Measurements from ENCODE around the gene PTPRD. TPM values are rescaled to one million over a fixed set of nuclear protein-coding genes. Genes with fewer than 3 reads are reported as not detected.

The PTPRD gene
- total RNA-seq, 4 donors from 2014 or later: 0.78 to 11.7 (median 1.6) TPM

DNA sequence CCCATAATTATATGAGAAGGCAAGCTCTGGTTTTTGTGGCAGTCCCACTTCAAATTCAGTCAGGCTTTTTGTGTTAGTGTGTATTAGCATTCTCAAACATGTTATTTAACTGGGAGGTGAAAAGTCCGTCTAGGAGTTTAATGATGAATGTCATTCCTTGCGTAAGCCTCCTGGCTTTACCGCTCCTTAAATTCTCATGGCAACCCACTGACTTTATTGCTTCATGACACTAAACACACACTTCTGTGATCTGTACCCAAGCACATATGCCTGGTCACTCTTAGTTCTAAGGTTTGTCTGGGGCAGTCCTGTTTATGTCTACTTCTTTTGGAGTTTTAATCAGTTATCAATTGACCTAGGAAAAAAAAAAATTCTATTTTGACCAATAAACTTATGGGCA, 2135.4 kb downstream of the PTPRD start:
- no peak overlapping the region for H3K27ac ChIP-seq
- intact Hi-C loops (cut with DNase I; ENCODE audit: low total_unique reads) (no loop called here), in situ Hi-C loops (cut with MboI; ENCODE audit: low sequenced_read_pairs in 4 of 4) (loop anchor here in 1 of 4 donors (25.0 kb wide), 1 partner anchor 410 kb away; no protein-coding TSS in a partner anchor)
- no peaks in the 10 kb centered on the region for H3K4me1 ChIP-seq
- H3K9me3 ChIP-seq: no peaks in the 10 kb centered on the region
- H3K36me3 ChIP-seq: no peaks in the 10 kb centered on the region
- no peak overlapping the region for H3K4me3 ChIP-seq
- no peak for ATAC-seq
- no peak for TF ChIP-seq POLR2A (IDR thresholded peaks at IDR 0.05)
- TF ChIP-seq, protein P1, sequence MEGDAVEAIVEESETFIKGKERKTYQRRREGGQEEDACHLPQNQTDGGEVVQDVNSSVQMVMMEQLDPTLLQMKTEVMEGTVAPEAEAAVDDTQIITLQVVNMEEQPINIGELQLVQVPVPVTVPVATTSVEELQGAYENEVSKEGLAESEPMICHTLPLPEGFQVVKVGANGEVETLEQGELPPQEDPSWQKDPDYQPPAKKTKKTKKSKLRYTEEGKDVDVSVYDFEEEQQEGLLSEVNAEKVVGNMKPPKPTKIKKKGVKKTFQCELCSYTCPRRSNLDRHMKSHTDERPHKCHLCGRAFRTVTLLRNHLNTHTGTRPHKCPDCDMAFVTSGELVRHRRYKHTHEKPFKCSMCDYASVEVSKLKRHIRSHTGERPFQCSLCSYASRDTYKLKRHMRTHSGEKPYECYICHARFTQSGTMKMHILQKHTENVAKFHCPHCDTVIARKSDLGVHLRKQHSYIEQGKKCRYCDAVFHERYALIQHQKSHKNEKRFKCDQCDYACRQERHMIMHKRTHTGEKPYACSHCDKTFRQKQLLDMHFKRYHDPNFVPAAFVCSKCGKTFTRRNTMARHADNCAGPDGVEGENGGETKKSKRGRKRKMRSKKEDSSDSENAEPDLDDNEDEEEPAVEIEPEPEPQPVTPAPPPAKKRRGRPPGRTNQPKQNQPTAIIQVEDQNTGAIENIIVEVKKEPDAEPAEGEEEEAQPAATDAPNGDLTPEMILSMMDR (IDR thresholded peaks at IDR 0.05 in 4 of 5, conservative IDR thresholded peaks at IDR 0.05 in 1 of 5): no peak
- H3K27me3 ChIP-seq: no peaks in the 10 kb centered on the region
- DNase-seq: no peak

DNA sequence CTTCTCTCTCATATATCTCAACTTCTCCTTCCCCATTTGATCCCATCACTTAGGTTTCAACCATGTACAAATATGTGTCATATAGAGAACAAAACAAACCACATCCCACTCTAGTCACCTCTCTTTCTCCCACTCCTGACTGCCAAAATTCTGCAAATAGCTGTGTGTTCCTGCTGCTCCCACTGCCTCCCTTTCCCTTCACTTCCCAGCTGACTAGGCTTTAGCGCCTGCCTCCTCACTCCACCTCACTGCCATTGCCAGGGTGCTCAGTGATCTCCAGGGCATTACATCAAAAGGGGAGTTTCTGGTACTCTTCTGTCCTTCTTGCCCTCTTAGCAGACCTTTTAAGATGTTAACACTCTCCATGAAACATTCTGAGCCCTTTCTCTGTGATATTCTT, 2137.9 kb downstream of the PTPRD start:
- Histone ChIP-seq H3K27ac (no peak overlapping the region), H3K27me3 (no peaks in the 10 kb centered on the region), H3K4me3 (no peak overlapping the region), H3K36me3 (no peaks in the 10 kb centered on the region), H3K4me1 (no peaks in the 10 kb centered on the region), H3K9me3 (no peaks in the 10 kb centered on the region)
- in situ Hi-C loops (cut with MboI; ENCODE audit: low sequenced_read_pairs in 4 of 4): loop anchor here in 1 of 4 donors (25.0 kb wide), 1 partner anchor 412 kb away; no protein-coding TSS in a partner anchor
- no peak for TF ChIP-seq POLR2A (IDR thresholded peaks at IDR 0.05)
- DNase-seq: no peak
- intact Hi-C loops (cut with DNase I; ENCODE audit: low total_unique reads): no loop called here
- no peak for ATAC-seq

DNA sequence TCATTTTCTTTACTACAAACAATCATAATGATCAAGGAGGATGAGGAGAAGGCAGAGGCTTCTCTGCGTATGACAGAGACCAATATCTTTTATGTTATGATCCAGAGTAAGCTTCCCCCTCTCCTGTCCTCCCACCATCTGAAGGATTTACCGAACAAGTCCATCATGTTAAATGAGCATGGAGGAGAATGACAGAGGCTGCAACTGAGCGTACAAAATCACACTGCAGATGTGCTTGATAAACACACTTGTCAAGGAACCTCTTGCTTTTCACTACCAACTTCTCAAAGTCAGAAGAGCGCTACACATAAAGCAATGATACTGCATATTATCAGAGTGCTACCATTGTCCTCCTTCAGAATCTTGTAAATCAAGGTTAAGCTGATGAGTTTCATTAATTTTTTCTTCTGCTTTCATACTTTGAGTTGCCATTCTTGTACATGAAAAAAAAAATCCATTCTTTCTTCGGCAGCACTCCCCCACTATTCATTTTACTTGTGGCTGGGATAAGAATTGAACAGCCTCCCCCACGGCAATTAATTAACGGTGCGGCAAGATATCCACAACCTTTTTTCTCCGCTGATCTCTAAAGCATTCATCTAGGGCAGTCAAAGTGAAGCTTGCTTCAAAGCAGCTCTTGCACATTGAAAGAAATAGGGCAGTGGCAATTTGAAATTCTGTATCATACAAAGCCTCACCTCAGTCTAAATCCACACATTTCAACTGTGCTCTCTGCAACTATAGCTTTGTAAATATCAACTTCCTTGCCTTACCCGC, 2139.4 kb downstream of the PTPRD start:
- no peak overlapping the region for H3K27ac ChIP-seq
- H3K4me1 ChIP-seq: no peaks in the 10 kb centered on the region
- no peaks in the 10 kb centered on the region for H3K36me3 ChIP-seq
- ATAC-seq (no peak), DNase-seq (no peak)
- in situ Hi-C loops (cut with MboI; ENCODE audit: low sequenced_read_pairs in 4 of 4) (no loop called here), intact Hi-C loops (cut with DNase I; ENCODE audit: low total_unique reads) (no loop called here)
- no peaks in the 10 kb centered on the region for H3K9me3 ChIP-seq
- no peak for TF ChIP-seq POLR2A (IDR thresholded peaks at IDR 0.05)
- TF ChIP-seq, protein P1 (IDR thresholded peaks at IDR 0.05 in 4 of 5, conservative IDR thresholded peaks at IDR 0.05 in 1 of 5): no peak
- H3K4me3 ChIP-seq: no peak overlapping the region
- H3K27me3 ChIP-seq: no peaks in the 10 kb centered on the region

DNA sequence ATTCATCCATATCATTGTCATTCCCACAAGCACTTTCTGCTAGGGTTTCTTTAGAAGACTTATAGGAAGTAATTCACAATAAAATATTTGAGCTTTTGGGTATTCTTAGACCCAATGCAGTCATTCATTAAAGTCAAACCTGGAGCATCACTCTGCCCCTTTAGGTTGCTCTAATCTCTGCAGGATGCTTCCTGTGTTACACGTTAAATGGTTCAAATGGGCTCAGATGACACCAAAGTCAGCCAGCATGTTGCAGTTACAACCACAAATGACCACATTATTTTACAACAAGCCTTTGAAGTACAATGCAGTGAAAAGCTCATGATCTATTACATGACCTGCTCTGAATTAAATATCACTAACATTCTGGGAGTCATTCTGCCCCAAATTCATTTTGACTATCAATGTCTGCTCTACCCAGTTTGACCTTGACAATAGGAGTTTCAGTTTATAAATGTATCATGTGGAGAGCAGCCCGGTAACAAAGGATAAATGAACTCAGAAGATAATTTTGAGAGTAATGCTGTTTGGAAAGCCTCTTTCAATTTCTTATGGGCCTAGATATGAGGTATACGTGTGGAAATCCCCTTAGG, 2144.7 kb downstream of the PTPRD start:
- no peaks in the 10 kb centered on the region for H3K27me3 ChIP-seq
- H3K4me1 ChIP-seq: no peaks in the 10 kb centered on the region
- no peaks in the 10 kb centered on the region for H3K9me3 ChIP-seq
- ATAC-seq (no peak), DNase-seq (no peak)
- H3K27ac ChIP-seq: no peak overlapping the region
- no peak overlapping the region for H3K4me3 ChIP-seq
- no peaks in the 10 kb centered on the region for H3K36me3 ChIP-seq
- no peak for TF ChIP-seq POLR2A (IDR thresholded peaks at IDR 0.05)
- TF ChIP-seq, protein P1 (IDR thresholded peaks at IDR 0.05 in 4 of 5, conservative IDR thresholded peaks at IDR 0.05 in 1 of 5): no peak
- intact Hi-C loops (cut with DNase I; ENCODE audit: low total_unique reads) (no loop called here), in situ Hi-C loops (cut with MboI; ENCODE audit: low sequenced_read_pairs in 4 of 4) (no loop called here)

DNA sequence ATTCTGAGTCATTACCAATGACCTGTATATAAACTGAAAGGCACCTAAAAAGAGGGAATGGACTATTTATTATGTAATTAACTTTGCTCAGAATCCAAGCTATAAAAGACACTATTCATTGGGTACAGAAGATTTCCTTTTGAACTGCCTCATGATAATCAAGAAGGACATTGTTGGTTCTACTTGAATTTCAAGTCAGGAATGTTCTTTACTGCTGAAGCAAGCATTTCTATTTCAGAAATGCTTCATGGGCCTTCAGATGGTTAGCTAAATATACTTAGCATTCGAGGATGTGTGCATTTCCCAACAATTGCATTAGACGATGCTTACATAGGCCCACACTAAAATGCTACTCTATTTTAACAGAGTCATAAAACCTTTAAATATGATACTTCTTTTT, 2155.0 kb downstream of the PTPRD start:
- Histone ChIP-seq H3K36me3 (no peaks in the 10 kb centered on the region), H3K9me3 (no peaks in the 10 kb centered on the region), H3K27me3 (no peaks in the 10 kb centered on the region), H3K4me3 (no peak overlapping the region), H3K27ac (no peak overlapping the region), H3K4me1 (peaks cover 5 to 17% of the 10 kb centered on the region in 2 donors)
- in situ Hi-C loops (cut with MboI; ENCODE audit: low sequenced_read_pairs in 4 of 4): no loop called here
- no peak for DNase-seq
- TF ChIP-seq POLR2A (IDR thresholded peaks at IDR 0.05): no peak
- TF ChIP-seq, protein P1 (IDR thresholded peaks at IDR 0.05 in 4 of 5, conservative IDR thresholded peaks at IDR 0.05 in 1 of 5): no peak
- no peak for ATAC-seq
- intact Hi-C loops (cut with DNase I; ENCODE audit: low total_unique reads): no loop called here
